Measurements from ENCODE around the gene WBP1L. TPM values are rescaled to one million over a fixed set of nuclear protein-coding genes. Genes with fewer than 3 reads are reported as not detected.

The WBP1L gene
- total RNA-seq, 2 experiments from 2014 or later, result 17.6 to 24.4 TPM

DNA sequence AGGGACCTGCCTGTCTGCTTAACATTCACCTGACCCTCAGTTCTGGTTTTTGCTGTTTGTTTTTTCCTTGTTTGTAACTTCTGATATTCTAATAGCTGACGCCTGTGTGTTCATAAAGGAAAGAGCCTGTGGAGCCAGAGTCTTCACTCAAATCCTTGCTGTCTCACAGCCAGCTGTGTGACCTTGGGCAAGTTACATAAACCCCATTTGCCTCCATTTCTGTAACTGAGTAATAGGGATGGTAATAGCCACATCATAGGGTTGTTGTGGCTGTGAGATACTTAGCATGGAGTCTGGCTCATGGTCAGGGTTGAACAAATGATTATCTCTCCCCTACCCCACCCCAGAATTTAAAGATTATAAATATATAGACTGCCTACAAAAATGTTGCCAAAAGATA lies 27.0 kb downstream of the WBP1L start:
- ChIA-PET CTCF (ENCODE audit: unreplicated experiment) (no interaction called here), POLR2A (no interaction called here)
- TF ChIP-seq EZH2phosphoT487 (IDR thresholded peaks at IDR 0.05; ENCODE audit: borderline replicate concordance, low read depth, low read length), result no peak
- no peak for TF ChIP-seq CTCF (conservative IDR thresholded peaks at IDR 0.05; ENCODE audit: low read length)
- no TSS peak for BruUV-seq (replicated peaks)
- Histone ChIP-seq H4K20me1 (ENCODE audit: insufficient read depth, low read length) (no peaks in the 10 kb centered on the region), H3K4me3 (ENCODE audit: low read depth, low read length, poor library complexity, severe bottlenecking) (no peak overlapping the region), H2AFZ (ENCODE audit: low read length) (no peak overlapping the region), H3K9me2 (ENCODE audit: insufficient read depth, low read length) (no peaks in the 10 kb centered on the region), H3K9me3 (ENCODE audit: low read length) (no peaks in the 10 kb centered on the region), H3K36me3 (ENCODE audit: insufficient read depth, low read length) (no peaks in the 10 kb centered on the region), H3K79me2 (ENCODE audit: insufficient read depth, low read depth, low read length) (no peaks in the 10 kb centered on the region), H3K4me2 (ENCODE audit: low read length) (no peak overlapping the region), H3K4me1 (ENCODE audit: insufficient read depth, low read length, poor library complexity, severe bottlenecking) (no peaks in the 10 kb centered on the region), H3K27ac (ENCODE audit: low read depth, low read length, poor library complexity, severe bottlenecking) (no peak overlapping the region)
- intact Hi-C loops (cut with micrococcal nuclease; ENCODE audit: unreplicated experiment), result no loop called here
- no peak for DNase-seq (ENCODE audit: low spot score)

- H2AFZ ChIP-seq (ENCODE audit: low read length), result no peak overlapping the region
- H4K20me1 ChIP-seq (ENCODE audit: insufficient read depth, low read length), result no peaks in the 10 kb centered on the region
- intact Hi-C loops (cut with micrococcal nuclease; ENCODE audit: unreplicated experiment), result no loop called here
- no peak overlapping the region for H3K4me3 ChIP-seq (ENCODE audit: low read depth, low read length, poor library complexity, severe bottlenecking)
- no peaks in the 10 kb centered on the region for H3K4me1 ChIP-seq (ENCODE audit: insufficient read depth, low read length, poor library complexity, severe bottlenecking)
- H3K9me3 ChIP-seq (ENCODE audit: low read length), result no peaks in the 10 kb centered on the region
- no peak for DNase-seq (ENCODE audit: low spot score)
- H3K79me2 ChIP-seq (ENCODE audit: insufficient read depth, low read depth, low read length), result no peaks in the 10 kb centered on the region
- TF ChIP-seq EZH2phosphoT487 (IDR thresholded peaks at IDR 0.05; ENCODE audit: borderline replicate concordance, low read depth, low read length) (no peak), CTCF (conservative IDR thresholded peaks at IDR 0.05; ENCODE audit: low read length) (no peak)
- BruUV-seq (replicated peaks), result no TSS peak
- no peak overlapping the region for H3K4me2 ChIP-seq (ENCODE audit: low read length)
- H3K36me3 ChIP-seq (ENCODE audit: insufficient read depth, low read length), result no peaks in the 10 kb centered on the region
- ChIA-PET POLR2A (no interaction called here), CTCF (ENCODE audit: unreplicated experiment) (no interaction called here)
- H3K9me2 ChIP-seq (ENCODE audit: insufficient read depth, low read length), result no peaks in the 10 kb centered on the region
- H3K27ac ChIP-seq (ENCODE audit: low read depth, low read length, poor library complexity, severe bottlenecking), result no peak overlapping the region
Observed at GRCh38 chr10:102773320-102773719, 29.6 kb downstream of the WBP1L start.

- DNase-seq (ENCODE audit: low spot score), result no peak
- no TSS peak for BruUV-seq (replicated peaks)
- TF ChIP-seq CTCF (conservative IDR thresholded peaks at IDR 0.05; ENCODE audit: low read length) (no peak), EZH2phosphoT487 (IDR thresholded peaks at IDR 0.05; ENCODE audit: borderline replicate concordance, low read depth, low read length) (no peak)
- Histone ChIP-seq H4K20me1 (ENCODE audit: insufficient read depth, low read length) (no peaks in the 10 kb centered on the region), H3K4me3 (ENCODE audit: low read depth, low read length, poor library complexity, severe bottlenecking) (no peak overlapping the region), H3K9me2 (ENCODE audit: insufficient read depth, low read length) (no peaks in the 10 kb centered on the region), H3K9me3 (ENCODE audit: low read length) (no peaks in the 10 kb centered on the region), H3K27ac (ENCODE audit: low read depth, low read length, poor library complexity, severe bottlenecking) (no peak overlapping the region), H2AFZ (ENCODE audit: low read length) (no peak overlapping the region), H3K36me3 (ENCODE audit: insufficient read depth, low read length) (no peaks in the 10 kb centered on the region), H3K4me1 (ENCODE audit: insufficient read depth, low read length, poor library complexity, severe bottlenecking) (no peaks in the 10 kb centered on the region), H3K79me2 (ENCODE audit: insufficient read depth, low read depth, low read length) (no peaks in the 10 kb centered on the region), H3K4me2 (ENCODE audit: low read length) (no peak overlapping the region)
- intact Hi-C loops (cut with micrococcal nuclease; ENCODE audit: unreplicated experiment), result no loop called here
- ChIA-PET POLR2A (no interaction called here), CTCF (ENCODE audit: unreplicated experiment) (no interaction called here)
Observed at GRCh38 chr10:102773986-102774385, 30.2 kb downstream of the WBP1L start.
